Measurements from ENCODE around the gene CSMD2.
A peak's percentile ranks its signal among the peaks of the same experiment; 100 is the strongest.

CSMD2 gene

GRCh38 chr1:33740040-33740744 is 424.8 kb downstream of the CSMD2 start:
- no peak for DNase-seq (ENCODE audit: extremely low read depth, low read depth)
- no peak for TF ChIP-seq CTCF (IDR thresholded peaks at IDR 0.05; ENCODE audit: low read depth, low read length)

GRCh38 chr1:33738976-33739375 is 426.1 kb downstream of the CSMD2 start:
- no peak for TF ChIP-seq CTCF (IDR thresholded peaks at IDR 0.05; ENCODE audit: low read depth, low read length)

GRCh38 chr1:33738536-33738935 is 426.5 kb downstream of the CSMD2 start:
- DNase-seq (ENCODE audit: extremely low read depth, low read depth): no peak
- no peak for TF ChIP-seq CTCF (IDR thresholded peaks at IDR 0.05; ENCODE audit: low read depth, low read length)

More at GRCh38 chr1:33738976-33739375, 426.1 kb downstream of the CSMD2 start:
- no peak for DNase-seq (ENCODE audit: extremely low read depth, low read depth)

- DNase-seq (ENCODE audit: extremely low read depth, low read depth): no peak
- TF ChIP-seq CTCF (IDR thresholded peaks at IDR 0.05; ENCODE audit: low read depth, low read length): no peak
Measured at GRCh38 chr1:33736496-33736895, 428.5 kb downstream of the CSMD2 start.

GRCh38 chr1:33735624-33736023 is 429.4 kb downstream of the CSMD2 start:
- DNase-seq (ENCODE audit: extremely low read depth, low read depth): peak; percentile 7
- TF ChIP-seq CTCF (IDR thresholded peaks at IDR 0.05; ENCODE audit: low read depth, low read length): peak; percentile 55

- no peak for TF ChIP-seq CTCF (IDR thresholded peaks at IDR 0.05; ENCODE audit: low read depth, low read length)
- no peak for DNase-seq (ENCODE audit: extremely low read depth, low read depth)
Measured at GRCh38 chr1:33727310-33727709, 437.7 kb downstream of the CSMD2 start.

- DNase-seq (ENCODE audit: extremely low read depth, low read depth): no peak
- no peak for TF ChIP-seq CTCF (IDR thresholded peaks at IDR 0.05; ENCODE audit: low read depth, low read length)
Measured at GRCh38 chr1:33726274-33726804, 438.7 kb downstream of the CSMD2 start.

Data from AG09319 (cell line).